Hematopoietic multipotent progenitor cell treated with erythropoietin and hydrocortisone succinate and interleukin-3 and kit ligand, for 15 days (in vitro differentiated cells): Measurements from ENCODE around the gene PAPOLB.

Experiments
- DNase-seq: peaks from one replicate; pipeline ENCODE4 v3.0.0-alpha.2; 2015; ENCODE audit warnings: low spot score

PAPOLB gene

DNA sequence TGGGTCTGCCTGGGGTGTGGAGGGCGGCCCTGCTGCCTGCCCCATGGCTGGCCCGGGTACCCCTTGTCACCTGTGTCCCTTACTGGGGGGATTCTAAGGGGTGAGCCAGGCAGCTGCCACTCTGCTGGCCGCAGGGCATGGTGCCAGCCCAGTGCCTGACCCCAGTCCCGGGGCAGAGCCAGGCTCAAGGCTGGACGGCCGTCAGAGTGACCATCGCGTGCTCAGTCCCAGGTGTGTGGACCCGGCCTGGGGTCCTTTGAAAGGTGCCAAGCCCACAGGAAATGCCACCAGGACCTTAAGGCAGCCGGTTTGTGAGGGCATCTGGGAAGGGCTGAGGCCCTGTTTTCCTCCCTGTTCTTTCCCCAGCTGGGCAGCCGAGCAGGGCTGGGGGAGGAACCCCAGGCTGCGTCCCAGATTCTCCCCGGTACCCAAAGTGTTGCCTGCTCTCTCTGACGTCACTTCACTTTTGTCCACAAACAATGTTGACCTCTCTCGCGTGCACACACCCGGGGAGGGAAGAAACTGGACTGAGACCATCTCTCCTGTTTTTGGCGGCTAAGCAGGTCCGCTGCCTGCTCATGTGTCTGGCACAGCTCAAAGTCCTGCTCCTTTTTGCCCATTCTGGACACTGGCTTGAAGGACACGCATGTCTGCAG is 37.6 kb downstream of the PAPOLB start:
- DNase-seq = no peak

- no peak for DNase-seq
Observed at GRCh38 chr7:4823441-4824119, 38.2 kb downstream of the PAPOLB start.

DNA sequence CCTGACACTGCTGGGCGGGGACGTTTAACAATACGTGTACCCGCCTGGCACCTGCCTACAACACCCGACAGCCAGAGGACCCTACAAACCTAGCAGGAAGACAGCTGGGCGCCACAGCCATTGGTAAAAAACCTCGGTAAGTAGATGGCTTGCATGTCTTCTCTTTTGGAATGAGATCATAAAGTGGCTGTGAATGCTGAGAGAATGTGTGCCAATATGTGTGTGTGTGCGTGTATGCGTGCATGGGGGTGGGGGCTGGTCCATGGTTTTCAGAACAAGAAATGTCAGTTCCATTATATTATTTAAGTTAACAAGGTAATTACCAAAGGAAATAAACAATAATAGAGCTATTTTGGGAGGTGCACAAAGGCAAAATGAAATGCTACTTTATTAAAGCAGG is 39.2 kb downstream of the PAPOLB start:
- no peak for DNase-seq

DNA sequence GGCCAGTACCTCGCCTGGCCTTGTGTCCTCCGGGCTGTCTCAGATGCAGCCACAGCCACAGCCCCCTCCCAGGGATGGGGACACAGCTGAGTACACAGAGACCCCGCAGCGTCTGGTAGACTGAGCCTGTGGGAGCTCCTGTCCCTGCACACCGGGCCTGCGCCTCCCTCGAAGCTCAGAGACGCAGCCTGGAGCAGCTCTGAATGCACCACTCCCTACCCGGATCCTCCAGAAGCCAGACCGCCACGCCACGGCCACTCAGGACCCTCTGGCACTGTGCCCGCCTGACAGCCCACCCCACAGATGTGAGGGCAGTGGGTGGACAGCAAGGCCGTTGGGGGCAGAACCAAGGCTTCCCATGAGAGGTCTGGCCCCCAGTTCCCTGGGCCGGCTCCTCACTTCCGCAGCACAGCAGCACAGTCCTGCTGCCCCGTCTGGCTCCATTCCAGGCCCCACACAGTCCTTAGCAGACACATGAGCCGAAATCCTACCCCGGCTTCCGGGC is 40.8 kb downstream of the PAPOLB start:
- DNase-seq = no peak

DNA sequence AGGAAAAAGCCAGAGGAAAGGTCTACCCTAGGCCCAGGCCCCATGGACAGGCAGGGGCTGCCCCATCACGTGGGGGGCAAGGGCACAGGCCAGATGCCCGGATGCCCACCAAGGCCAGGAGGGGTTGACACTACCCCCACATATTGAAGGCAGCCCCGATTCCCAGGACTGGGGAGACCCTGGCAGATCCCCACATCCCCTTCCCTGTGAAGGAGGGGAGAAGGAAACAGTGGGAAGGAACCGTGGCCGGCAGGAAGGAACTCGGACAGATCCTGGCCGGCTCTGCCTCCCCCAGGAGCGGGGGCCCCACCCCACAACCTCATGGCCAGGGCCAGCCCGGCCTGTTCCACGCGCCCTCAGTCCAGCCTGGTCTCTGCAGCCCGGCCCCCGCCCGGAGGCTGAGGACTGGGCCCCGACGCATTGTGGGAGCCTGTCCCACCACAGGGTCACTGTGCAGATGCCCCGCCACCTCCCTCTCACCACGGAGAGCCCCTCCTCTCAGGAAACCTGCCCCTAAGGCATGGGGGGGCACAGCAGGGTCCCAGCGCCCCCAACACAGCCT is 41.3 kb downstream of the PAPOLB start:
- DNase-seq = no peak

DNA sequence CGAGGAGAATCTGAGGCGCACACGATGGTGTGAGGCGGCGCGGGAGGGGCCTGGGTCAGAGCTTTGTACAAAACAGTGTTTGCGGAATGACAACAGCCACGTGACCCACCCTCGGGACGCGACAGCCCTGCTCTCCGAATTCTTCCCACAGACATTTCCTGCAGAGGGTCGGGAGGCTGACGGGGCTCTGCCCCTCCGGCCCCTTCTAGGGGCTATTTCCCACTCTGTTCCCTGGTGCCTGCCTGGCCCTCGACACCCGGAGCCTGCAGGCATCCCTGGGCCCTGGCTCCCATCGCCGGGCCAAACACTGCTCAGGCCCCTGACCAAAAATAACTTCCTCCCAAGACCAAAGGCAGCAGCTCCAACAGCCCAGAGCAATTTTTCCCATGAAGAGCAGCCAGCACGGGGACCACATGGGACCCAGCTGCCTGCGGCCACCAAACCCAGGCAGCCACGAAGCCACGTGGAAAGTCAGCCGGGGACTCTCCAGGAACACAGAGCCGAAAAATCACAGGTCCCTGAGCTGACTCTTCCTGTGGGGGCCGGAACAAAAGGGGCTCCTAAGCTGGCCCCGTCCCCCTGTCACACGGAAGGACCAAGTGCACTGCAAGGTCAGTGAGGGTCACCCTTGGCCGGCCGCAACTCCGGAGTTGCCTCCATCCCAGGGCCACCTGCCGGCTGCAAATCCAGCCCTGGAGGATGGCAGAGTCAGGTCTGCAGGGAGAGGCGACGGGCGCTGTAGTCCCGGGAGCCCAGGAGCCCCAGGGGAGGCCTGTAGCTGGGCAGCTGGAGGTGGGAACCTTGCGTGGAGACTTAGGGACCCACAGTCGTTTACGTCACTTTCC is 42.0 kb downstream of the PAPOLB start:
- no peak for DNase-seq

GRCh38 chr7:4818000-4818794 is 43.6 kb downstream of the PAPOLB start:
- no peak for DNase-seq

GRCh38 chr7:4817178-4817901 is 44.5 kb downstream of the PAPOLB start:
- no peak for DNase-seq

DNA sequence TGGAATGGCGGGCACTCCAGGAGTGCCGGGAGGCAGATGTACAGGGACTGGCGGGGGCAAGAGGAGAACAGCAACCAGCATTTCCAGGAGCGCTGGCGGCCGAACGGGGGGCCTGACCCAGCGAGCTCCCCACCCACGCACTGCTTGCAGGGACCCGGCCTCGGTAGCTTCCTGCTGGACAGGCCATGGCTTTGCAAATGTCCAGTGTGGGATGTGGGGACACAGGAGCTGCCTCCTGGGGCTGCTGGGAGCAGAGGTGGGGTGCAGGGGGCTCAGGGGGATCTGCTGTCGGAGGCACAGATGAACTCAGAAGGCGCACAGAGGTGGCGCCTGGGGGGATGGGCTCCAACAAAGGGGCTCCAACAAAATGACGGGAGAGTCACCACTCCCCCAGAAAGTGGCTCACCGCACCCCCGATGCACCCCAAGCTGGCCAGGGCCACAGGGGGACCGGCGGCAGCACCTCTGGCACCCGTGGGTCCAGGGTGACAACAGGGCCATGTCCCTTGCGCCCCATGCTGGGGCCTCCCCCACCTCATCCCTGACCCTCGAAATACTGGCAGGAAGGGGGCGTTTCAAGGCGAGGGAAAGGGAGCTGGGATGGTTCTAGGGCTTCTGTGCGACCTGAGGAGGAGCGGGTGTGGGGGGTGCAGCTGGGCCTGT is 45.3 kb downstream of the PAPOLB start:
- no peak for DNase-seq

DNA sequence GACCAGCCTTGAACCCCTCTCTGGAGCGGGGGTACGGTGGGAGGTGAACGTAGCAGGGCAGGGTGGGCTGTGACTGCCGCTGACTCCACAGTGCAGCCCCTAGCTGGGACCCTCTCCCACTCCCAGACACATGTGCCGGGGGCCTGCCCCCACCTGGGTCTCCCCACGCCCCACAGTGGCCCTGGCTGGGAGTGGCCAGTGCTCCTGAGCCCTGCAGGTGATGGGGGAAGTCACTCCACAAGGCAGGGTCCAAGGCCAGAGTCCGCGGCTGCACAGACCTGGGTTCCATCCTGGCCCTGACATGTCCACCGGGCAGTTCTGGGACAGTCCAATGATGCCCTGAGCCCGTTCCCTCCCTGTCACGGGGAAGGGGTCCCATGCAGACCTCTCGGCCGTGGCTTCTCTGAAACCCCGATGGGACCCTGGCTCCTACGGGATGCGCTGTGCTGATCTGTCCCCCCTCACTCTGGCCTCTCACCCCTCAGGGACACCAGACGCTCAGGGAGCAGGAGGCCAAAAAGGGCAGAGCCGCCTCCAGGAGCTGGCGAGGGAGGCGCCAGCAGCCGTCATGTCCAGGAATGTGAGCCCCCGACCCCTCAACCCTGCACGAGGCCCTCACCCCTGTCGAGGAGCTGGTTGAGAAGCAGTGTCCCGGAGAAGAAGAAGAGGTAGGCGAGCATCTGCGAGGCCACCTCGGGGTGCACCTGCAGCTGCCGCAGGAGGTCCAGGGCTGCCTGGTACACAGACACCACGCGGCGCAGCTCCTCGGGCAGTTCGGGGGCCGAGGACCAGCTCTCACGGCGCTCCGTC is 46.0 kb downstream of the PAPOLB start:
- no peak for DNase-seq

DNA sequence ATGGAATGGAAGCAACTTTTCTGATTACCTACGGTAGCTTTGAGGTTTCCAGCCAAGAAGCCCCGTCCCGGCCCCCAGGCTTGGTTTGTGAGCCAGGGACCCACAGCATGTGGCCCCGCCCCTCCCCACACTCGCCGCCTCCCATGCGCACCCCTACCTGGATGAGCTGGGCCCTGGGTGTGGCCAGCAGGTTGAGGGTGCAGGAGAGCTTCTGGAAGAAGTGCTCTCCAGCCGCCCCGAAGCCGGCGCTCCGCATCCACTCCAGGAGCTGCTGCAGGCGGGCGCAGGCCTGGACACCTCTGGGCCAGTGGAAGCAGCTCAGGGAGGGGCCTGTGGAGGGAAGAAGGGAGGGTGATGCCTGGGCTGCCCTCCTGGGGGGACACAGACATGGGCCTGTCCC is 46.7 kb downstream of the PAPOLB start:
- no peak for DNase-seq

GRCh38 chr7:4814433-4814832 is 47.4 kb downstream of the PAPOLB start:
- no peak for DNase-seq

GRCh38 chr7:4809666-4810065 is 52.2 kb downstream of the PAPOLB start:
- no peak for DNase-seq

DNA sequence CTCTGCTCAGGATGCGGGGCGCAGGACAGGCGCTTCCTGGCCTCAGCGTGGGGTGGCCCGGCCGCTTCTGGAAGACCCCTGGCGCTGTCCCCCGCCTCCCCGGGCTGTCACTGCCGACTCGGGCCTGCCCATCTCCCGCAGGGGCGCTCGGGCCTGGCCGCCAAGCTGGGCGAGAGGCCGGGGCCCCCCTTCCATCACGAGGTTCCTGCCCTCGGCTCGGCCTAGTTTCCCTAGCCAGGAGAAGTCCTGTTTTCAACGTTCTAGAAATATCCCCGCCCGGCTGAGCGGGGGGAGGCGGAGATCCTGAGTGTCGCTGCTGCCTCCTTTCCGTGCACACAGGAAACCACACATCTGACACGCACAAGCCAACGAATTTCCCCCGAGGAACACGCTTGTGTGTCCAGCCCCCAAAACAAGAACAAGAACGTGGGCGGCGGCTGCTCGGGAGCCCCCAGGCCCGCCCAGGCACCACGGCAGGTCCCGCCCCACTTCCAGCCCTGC is 52.7 kb downstream of the PAPOLB start:
- no peak for DNase-seq

GRCh38 chr7:4808565-4808964 is 53.3 kb downstream of the PAPOLB start:
- DNase-seq = no peak

DNA sequence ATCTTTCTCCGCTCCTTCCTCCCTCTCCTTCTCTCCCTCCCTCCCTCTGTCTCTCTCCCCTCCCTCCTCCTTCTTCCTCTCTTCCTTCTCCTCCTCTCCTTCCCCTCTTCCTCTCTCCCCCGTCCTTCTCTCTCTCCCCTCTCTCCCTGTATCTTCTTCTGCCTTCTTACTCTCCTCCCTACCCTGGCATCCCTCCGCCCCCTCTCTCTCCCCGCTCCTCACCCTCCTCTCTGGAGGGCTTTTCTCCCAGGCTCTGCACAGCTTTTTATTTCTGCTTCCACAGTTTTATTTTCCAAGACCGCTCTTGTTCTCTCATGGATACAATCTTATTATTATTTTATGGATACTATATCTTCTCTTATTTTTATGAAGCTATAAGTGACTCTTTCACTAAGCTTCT is 53.8 kb downstream of the PAPOLB start:
- no peak for DNase-seq
